ENCODE results near the gene PDE9A.

PDE9A gene

DNA sequence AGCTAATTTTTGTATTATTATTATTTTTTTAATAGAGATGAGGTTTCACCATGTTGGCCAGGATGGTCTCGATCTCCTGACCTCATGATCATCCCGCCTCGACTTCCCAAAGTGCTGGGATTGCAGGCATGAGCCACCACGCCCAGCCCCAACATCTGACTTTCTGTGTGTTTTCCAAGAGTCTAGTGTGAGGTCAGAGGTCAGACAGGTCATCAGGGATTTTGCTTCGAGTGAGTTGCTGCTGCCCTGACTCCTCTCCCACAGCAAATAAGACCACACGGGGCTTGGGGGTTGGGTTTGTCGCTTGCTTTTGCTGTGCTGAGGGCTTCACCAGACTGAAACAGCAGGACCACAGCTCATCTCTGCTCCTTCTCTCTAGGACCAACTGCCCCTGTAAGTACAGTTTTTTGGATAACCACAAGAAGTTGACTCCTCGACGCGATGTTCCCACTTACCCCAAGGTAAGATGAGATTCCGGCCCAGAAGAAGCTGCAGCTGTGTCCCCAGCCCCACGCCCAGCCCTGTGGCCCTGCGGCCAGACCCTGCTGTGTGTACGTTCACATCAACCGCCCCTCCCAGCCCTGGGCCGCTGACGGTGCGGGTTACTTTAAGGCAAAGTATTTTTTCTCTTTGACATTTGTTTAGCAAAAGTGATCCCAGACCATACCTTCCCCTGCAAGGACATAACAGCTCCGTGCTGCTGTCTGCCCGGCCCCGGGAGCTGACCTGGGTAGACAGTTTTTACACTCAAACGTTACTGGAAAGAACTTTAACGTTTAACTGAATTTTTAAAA, 97.5 kb downstream of the PDE9A start:
- 93% methylated on average over 23 of the region's 23 CpGs for WGBS
- no peaks in the 10 kb centered on the region for H3K27me3 ChIP-seq (ENCODE audit: insufficient read depth, low read length)
- peaks cover 16% of the 10 kb centered on the region for H3K36me3 ChIP-seq (ENCODE audit: insufficient read depth, low read length)
- no peak overlapping the region for H3K4me3 ChIP-seq (ENCODE audit: low read length)
- no peaks in the 10 kb centered on the region for H3K9me3 ChIP-seq (ENCODE audit: insufficient read depth, low read depth, low read length)
- no peak overlapping the region for H3K9ac ChIP-seq (ENCODE audit: low read depth, low read length)
- H3K4me1 ChIP-seq (ENCODE audit: insufficient read depth, low read length) = no peaks in the 10 kb centered on the region; the same call in 1 of the 2 replicates
- no peak overlapping the region for H3K27ac ChIP-seq (ENCODE audit: low read depth, low read length)

DNA sequence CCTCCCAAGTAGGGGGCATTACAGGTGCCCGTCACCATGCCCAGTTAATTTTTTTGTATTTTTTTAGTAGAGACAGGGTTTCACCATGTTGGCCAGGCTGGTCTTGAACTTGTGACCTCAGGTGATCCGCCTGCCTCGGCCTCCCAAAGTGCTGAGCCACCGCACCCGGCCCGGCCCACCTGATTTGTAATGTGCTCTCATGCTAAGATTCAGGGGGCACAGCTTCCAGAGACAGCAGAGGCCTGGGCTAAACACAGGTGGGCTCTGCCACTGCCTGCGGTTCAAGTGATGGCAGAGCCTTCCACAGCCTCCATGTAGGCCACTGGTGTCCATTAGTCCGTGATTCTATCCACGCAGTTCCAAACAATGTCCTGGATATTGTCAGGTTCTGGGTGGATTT, 98.4 kb downstream of the PDE9A start:
- no peaks in the 10 kb centered on the region for H3K9me3 ChIP-seq (ENCODE audit: insufficient read depth, low read depth, low read length)
- no peaks in the 10 kb centered on the region; the same call in 1 of the 2 replicates for H3K4me1 ChIP-seq (ENCODE audit: insufficient read depth, low read length)
- no peak overlapping the region for H3K4me3 ChIP-seq (ENCODE audit: low read length)
- H3K36me3 ChIP-seq (ENCODE audit: insufficient read depth, low read length) = peaks cover 17% of the 10 kb centered on the region; the same call in 1 of the 2 replicates
- no peaks in the 10 kb centered on the region for H3K27me3 ChIP-seq (ENCODE audit: insufficient read depth, low read length)
- no peak overlapping the region for H3K27ac ChIP-seq (ENCODE audit: low read depth, low read length)
- WGBS = 95% methylated on average over 9 of the region's 9 CpGs
- no peak overlapping the region for H3K9ac ChIP-seq (ENCODE audit: low read depth, low read length)

- peaks cover 26% of the 10 kb centered on the region for H3K36me3 ChIP-seq (ENCODE audit: insufficient read depth, low read length)
- no peak overlapping the region for H3K4me3 ChIP-seq (ENCODE audit: low read length)
- H3K9me3 ChIP-seq (ENCODE audit: insufficient read depth, low read depth, low read length) = no peaks in the 10 kb centered on the region
- 93% methylated on average over 15 of the region's 15 CpGs for WGBS
- no peak overlapping the region for H3K27ac ChIP-seq (ENCODE audit: low read depth, low read length)
- no peaks in the 10 kb centered on the region for H3K27me3 ChIP-seq (ENCODE audit: insufficient read depth, low read length)
- H3K9ac ChIP-seq (ENCODE audit: low read depth, low read length) = no peak overlapping the region
- no peaks in the 10 kb centered on the region for H3K4me1 ChIP-seq (ENCODE audit: insufficient read depth, low read length)
These were observed 100.4 kb downstream of the PDE9A start for GRCh38 chr21:42753804-42754203.

GRCh38 chr21:42754270-42754933, 101.0 kb downstream of the PDE9A start:
- Histone ChIP-seq H3K27me3 (ENCODE audit: insufficient read depth, low read length) (no peaks in the 10 kb centered on the region), H3K9ac (ENCODE audit: low read depth, low read length) (no peak overlapping the region), H3K27ac (ENCODE audit: low read depth, low read length) (no peak overlapping the region), H3K4me3 (ENCODE audit: low read length) (no peak overlapping the region), H3K36me3 (ENCODE audit: insufficient read depth, low read length) (peaks cover 26% of the 10 kb centered on the region), H3K4me1 (ENCODE audit: insufficient read depth, low read length) (no peaks in the 10 kb centered on the region), H3K9me3 (ENCODE audit: insufficient read depth, low read depth, low read length) (no peaks in the 10 kb centered on the region)
- WGBS = 91% methylated on average over 14 of the region's 14 CpGs

- Histone ChIP-seq H3K36me3 (ENCODE audit: insufficient read depth, low read length) (peaks cover 26% of the 10 kb centered on the region), H3K4me3 (ENCODE audit: low read length) (no peak overlapping the region), H3K9me3 (ENCODE audit: insufficient read depth, low read depth, low read length) (no peaks in the 10 kb centered on the region), H3K4me1 (ENCODE audit: insufficient read depth, low read length) (no peaks in the 10 kb centered on the region), H3K27me3 (ENCODE audit: insufficient read depth, low read length) (no peaks in the 10 kb centered on the region), H3K9ac (ENCODE audit: low read depth, low read length) (no peak overlapping the region), H3K27ac (ENCODE audit: low read depth, low read length) (no peak overlapping the region)
- 89% methylated on average over 14 of the region's 14 CpGs for WGBS
These were observed 101.7 kb downstream of the PDE9A start for GRCh38 chr21:42755031-42755665.

GRCh38 chr21:42755766-42756579, 102.6 kb downstream of the PDE9A start:
- peaks cover 30% of the 10 kb centered on the region for H3K36me3 ChIP-seq (ENCODE audit: insufficient read depth, low read length)
- 95% methylated on average over 20 of the region's 20 CpGs for WGBS

GRCh38 chr21:42756580-42757250, 103.3 kb downstream of the PDE9A start:
- Histone ChIP-seq H3K27ac (ENCODE audit: low read depth, low read length) (no peak overlapping the region), H3K9ac (ENCODE audit: low read depth, low read length) (no peak overlapping the region), H3K36me3 (ENCODE audit: insufficient read depth, low read length) (peaks cover 34% of the 10 kb centered on the region), H3K9me3 (ENCODE audit: insufficient read depth, low read depth, low read length) (no peaks in the 10 kb centered on the region), H3K27me3 (ENCODE audit: insufficient read depth, low read length) (no peaks in the 10 kb centered on the region), H3K4me3 (ENCODE audit: low read length) (no peak overlapping the region), H3K4me1 (ENCODE audit: insufficient read depth, low read length) (no peaks in the 10 kb centered on the region)
- 96% methylated on average over 24 of the region's 24 CpGs for WGBS

More at GRCh38 chr21:42755766-42756579, 102.6 kb downstream of the PDE9A start:
- no peak overlapping the region for H3K4me3 ChIP-seq (ENCODE audit: low read length)
- H3K4me1 ChIP-seq (ENCODE audit: insufficient read depth, low read length) = no peaks in the 10 kb centered on the region
- no peak overlapping the region for H3K9ac ChIP-seq (ENCODE audit: low read depth, low read length)
- no peak overlapping the region for H3K27ac ChIP-seq (ENCODE audit: low read depth, low read length)
- no peaks in the 10 kb centered on the region for H3K9me3 ChIP-seq (ENCODE audit: insufficient read depth, low read depth, low read length)
- H3K27me3 ChIP-seq (ENCODE audit: insufficient read depth, low read length) = no peaks in the 10 kb centered on the region

DNA sequence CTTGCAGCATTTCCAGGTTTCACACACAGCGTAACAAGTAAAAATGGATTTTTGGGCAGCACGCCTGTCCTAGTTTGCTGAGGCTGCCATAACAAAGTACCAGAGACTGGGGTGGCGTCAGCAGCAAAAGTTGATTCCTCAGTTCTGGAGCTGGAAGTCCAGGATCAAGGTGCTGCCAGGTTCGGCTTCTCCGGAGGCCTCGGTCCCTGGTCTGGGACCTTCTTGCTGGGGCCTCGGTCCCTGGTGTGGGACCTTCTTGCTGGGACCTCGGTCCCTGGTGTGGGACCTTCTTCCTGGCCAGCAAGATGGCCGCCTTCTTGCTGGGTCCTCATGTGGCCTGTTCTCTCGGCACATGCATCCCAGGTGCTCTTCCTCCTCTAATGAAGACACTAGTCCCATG, 104.0 kb downstream of the PDE9A start:
- Histone ChIP-seq H3K27ac (ENCODE audit: low read depth, low read length) (no peak overlapping the region), H3K9ac (ENCODE audit: low read depth, low read length) (no peak overlapping the region), H3K4me1 (ENCODE audit: insufficient read depth, low read length) (no peaks in the 10 kb centered on the region), H3K4me3 (ENCODE audit: low read length) (no peak overlapping the region), H3K27me3 (ENCODE audit: insufficient read depth, low read length) (no peaks in the 10 kb centered on the region), H3K36me3 (ENCODE audit: insufficient read depth, low read length) (peaks cover 41% of the 10 kb centered on the region), H3K9me3 (ENCODE audit: insufficient read depth, low read depth, low read length) (no peaks in the 10 kb centered on the region)
- 94% methylated on average over 10 of the region's 10 CpGs for WGBS

DNA sequence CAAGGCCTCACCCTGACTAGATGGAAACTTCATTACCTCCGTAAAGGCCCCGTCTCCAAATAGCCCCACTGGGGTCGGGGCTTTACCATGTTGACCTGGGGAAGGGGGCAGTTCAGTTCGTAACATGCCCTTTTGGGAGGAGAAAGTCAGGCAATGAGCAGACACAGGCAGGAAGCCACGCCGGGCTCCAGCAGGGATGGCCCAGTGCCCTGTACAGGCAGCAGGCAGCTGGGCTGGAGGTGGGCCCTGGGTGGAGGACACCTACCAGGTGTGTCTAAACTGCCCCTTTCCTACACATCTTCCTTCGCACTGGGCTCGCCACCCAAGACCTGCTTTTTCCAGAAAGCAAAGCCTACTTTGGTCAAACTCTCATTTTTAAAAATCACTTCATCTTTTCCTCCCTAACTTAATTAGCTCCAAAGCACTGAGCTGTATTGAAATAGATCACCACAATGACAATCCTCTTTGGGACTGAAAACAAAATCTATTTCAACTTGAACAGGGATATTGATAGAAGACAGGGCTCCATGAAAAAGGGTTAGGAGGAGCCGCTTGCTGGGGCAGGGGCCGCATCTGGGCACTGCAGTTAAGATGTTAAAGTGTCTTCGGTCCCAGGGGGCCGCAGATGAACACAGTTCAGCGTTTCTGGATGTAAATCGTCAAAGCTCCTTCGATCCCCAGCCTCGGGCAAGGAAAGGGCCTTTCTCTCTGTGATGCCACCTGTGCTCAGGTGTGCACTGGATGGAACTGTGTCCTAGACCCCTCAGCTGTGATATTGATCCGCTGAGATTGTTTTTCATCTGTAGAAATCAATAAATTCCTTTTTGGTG, 104.6 kb downstream of the PDE9A start:
- no peak overlapping the region for H3K9ac ChIP-seq (ENCODE audit: low read depth, low read length)
- WGBS = 98% methylated on average over 17 of the region's 17 CpGs

More for the DNA sequence above, 104.6 kb downstream of the PDE9A start:
- Histone ChIP-seq H3K27me3 (ENCODE audit: insufficient read depth, low read length) (no peaks in the 10 kb centered on the region), H3K9me3 (ENCODE audit: insufficient read depth, low read depth, low read length) (no peaks in the 10 kb centered on the region), H3K36me3 (ENCODE audit: insufficient read depth, low read length) (peaks cover 45% of the 10 kb centered on the region), H3K4me3 (ENCODE audit: low read length) (no peak overlapping the region), H3K27ac (ENCODE audit: low read depth, low read length) (no peak overlapping the region), H3K4me1 (ENCODE audit: insufficient read depth, low read length) (no peaks in the 10 kb centered on the region)
